Esophagus mucosa (tissue), 1 donor: ENCODE data around the gene CBL. TPM values are rescaled to one million over a fixed set of nuclear protein-coding genes. Genes with fewer than 3 reads are reported as not detected.
"Not testable (repeated sequence)": the region's sequence is repeated elsewhere in the genome, so short reads cannot be mapped to it uniquely, and the experiment has no call there.

Experiments
- ATAC-seq: fragments of 200-7000 bp; cut with Tn5 transposase; one replicate; pipeline ENCODE4 v1.9.1; 2020
- total RNA-seq: library from RNA; stranded (reverse); gene quantifications from one replicate; pipeline ENCODE4 v1.2.4, GENCODE V29; 2023
- donor health status: DM: yes; HTN: yes; CAD: no.

Gene CBL
- total RNA-seq, 1 donor from 2014 or later: 11.0 TPM

DNA sequence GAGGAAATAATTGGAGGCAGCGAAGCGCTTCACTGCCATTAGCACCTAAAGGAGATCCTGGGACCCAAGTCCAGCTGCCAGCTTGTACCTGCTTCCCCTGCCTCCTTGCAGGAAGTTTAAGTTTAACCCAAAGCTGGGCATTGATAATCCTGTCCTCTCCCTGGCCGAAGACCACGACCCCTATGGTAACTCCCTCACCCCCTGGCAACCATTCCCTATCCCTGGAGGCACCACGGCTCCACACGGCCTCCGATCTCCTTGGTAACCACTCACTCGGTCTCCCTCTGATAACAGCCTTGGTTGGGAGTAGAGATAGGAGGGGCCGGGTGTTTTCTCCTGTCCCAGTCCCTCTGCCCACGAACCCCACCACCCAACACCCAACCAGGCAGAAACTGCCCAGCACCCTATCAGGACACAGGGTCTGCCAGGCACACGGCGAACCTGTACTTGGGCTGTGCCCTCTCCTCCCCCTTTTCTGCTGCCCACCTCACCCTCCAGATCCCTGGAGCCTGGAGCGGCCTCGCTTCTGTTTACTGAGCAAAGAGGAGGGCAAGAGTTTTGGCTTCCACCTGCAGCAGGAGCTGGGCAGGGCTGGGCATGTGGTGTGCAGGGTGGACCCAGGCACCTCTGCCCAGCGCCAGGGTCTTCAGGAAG is 20.0 kb upstream of the CBL start:
- ATAC-seq: no peak

GRCh38 chr11:119187123-119187892 is 18.8 kb upstream of the CBL start:
- ATAC-seq: no peak

GRCh38 chr11:119188067-119188466 is 18.1 kb upstream of the CBL start:
- ATAC-seq: no peak

DNA sequence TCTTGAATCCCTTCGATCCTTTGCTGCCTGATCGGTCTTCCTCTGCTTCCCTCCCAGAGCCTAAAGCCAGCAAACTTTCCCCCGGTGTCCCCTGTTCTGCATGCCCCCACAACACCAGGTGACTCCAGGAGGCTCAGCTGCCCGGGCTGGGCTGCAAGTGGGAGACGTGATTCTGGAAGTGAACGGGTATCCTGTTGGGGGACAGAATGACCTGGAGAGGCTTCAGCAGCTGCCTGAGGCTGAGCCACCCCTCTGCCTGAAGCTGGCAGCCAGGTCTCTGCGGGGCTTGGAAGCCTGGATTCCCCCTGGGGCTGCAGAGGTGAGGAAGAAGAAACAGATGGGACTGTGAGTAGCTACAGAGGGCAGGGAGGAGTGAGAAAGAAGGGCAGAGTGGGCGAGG is 17.3 kb upstream of the CBL start:
- no peak for ATAC-seq

DNA sequence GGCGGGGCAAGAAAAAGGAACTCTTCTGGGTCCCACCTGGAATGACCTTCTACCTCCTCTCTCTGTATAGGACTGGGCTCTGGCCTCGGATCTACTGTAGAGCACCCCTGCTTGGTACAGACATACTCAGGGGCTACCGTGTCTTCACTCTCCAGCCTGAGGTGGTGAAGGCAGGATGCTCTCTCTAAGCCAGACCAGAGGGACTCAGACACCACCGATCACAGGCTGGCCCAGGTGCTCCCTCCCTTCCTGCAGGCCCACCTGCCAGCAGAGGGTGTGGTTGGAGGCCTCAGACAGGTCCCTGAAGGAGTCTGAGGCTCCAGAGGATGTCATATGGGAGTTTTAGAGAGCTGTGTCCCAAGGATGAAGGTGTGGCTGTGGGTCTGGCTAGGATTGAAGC is 16.7 kb upstream of the CBL start:
- no peak for ATAC-seq

GRCh38 chr11:119190531-119190930 is 15.6 kb upstream of the CBL start:
- no peak for ATAC-seq

DNA sequence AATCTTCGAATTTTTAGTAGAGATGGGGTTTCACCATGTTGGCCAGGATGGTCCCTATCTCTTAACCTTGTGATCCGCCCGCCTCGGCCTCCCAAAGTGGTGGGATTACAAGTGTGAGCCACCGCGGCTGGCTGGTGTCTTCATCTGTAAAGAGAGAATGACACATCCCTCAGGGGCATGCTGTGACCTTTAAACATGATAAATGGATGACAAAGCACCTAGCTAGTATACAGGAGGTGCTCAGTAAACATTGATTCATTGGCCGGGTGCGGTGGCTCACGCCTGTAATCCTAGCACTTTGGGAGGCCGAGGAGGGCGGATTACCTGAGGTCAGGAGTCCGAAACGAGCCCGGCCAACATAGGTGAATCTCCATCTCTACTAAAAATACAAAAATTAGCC is 14.9 kb upstream of the CBL start:
- ATAC-seq: peak; percentile 56

DNA sequence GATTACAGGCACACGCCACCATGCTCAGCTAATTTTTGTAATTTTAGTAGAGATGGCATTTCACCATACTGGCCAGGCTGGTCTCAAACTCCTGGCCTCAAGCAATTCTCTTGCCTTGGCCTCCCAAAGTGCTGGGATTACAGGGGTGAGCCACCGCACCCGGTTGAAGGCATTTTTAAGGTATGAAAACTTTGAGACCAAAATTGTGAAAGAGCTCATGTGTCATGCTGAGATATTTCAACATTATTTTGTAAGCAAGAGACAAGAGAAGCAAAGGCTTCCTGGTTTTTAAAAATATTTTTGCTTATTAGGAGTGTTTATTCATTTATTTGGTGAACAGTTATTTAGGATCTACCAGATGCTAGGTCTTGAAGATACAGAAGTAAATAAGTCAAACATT is 14.0 kb upstream of the CBL start:
- ATAC-seq: no peak

GRCh38 chr11:119193001-119193400 is 13.1 kb upstream of the CBL start:
- ATAC-seq: no peak

DNA sequence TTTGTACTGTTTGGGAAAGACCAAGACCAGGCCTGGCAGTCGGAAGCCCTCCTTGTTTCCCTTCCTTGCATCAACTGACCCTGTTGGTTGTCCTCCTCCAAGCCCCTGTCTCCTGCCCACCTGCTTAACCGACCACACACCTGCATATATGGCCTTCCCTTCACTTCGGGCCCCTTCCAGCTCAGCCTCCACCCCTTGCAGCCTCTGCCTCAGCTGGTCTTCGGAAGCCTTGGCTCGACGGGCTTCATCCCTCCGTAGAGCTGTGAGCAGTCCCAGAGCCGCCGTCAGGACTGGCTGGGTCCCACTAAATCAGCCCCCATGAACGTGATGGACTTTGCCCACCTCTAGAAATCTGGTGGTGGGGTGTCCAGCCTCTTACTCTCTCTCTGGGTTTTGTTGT is 12.5 kb upstream of the CBL start:
- no peak for ATAC-seq

DNA sequence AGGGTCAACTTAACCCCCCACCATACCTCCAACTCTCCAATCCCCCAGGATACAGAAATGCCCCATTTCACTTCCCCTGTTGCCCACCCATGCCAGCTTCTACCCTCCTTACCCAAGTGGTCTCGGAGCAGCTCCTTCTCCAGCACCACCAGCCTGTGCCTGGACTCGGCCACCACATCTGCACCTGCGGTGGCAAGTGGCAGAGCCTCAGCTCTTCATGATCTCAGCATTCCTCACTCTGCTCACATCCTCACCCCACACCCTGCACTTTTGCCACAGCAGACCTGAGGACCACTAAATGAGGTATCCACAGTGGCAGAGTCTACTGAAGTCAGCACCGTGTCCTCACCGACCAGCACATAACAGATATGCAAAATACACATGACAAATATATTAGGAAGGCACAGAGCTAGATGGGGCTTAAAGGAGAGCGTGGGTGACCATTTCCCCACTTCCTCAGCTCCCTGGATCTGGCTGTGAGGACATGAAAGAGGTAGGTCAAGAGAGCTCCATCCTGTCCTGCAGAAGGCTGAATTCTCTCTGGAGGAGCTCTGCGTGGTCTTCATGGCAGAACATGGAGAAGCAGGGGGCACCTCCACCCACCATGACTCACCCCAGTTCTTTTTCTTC is 11.2 kb upstream of the CBL start:
- ATAC-seq: no peak

GRCh38 chr11:119195680-119196079 is 10.5 kb upstream of the CBL start:
- peak; percentile 74 for ATAC-seq

DNA sequence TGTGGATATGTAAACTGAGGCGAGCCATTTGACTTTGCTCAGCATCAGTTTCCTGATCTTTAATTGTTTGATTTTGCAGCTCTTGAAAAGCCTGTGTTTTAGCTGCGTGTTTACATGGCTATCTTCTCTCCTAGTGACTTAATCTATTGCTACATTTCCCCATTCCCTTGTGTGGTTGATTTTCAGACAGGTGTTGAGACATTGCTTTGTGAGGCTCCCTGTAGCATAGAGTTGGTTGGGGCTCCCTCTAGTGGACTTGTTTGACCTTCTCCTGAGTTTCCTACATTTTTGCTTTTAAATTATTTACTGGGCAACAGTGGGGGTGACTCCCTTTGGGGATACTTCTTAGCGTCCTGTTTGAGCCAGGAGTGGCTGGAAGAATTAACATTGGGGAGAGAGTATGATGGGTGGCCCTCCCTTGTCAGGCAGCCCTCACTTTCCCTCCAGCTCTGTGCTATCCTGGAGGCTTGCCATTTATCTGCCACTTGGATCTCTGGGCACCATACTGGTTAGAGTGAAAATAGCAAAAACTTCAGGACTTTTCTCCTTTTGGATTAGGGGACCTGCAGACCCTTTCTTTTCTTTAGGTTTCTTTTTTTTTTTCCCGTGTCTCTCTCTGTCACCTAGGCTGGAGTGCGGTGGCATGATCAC is 9.2 kb upstream of the CBL start:
- ATAC-seq: peak; percentile 92

- ATAC-seq: no peak
Measured at GRCh38 chr11:119198925-119199324, 7.2 kb upstream of the CBL start.

DNA sequence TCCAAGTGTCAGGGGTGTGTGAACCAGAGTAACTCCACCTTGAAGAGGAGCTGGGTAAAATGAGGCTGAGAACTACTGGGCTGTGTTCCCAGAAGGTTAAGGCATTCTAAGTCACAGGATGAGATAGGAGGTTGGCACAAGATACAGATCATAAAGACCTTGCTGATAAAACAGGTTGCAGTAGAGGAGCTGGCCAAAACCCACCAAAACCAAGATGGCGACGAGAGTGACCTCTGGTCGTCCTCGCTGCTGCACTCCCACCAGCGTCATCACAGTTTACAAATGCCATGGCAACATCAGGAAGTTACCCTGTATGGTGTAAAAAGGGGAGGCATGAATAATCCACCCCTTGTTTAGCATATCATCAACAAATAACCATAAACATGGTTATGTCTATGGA is 4.9 kb upstream of the CBL start:
- not testable (repeated sequence) for ATAC-seq

- no peak for ATAC-seq
Measured at GRCh38 chr11:119202554-119202953, 3.6 kb upstream of the CBL start.

DNA sequence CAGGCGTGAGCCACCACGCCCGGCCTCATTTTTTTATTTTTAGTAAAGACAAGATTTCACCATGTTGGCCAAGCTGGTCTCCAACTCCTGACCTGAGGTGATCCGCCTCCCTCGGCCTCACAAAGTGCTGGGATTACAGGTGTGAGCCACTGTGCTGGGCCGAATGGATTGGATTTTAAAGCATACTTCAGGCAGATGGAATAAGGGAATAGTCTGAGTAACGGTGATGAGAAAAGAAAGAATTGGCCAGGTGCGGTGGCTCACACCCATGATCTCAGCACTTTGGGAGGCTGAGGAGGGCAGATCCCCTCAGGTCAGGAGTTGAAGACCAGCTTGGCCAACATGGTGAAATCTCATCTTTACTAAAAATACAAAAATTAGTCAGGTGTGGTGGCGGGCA is 2.1 kb upstream of the CBL start:
- no peak for ATAC-seq

- ATAC-seq: no peak
Measured at GRCh38 chr11:119205080-119205479, 1.1 kb upstream of the CBL start.

- ATAC-seq: peak; percentile 26
Measured at GRCh38 chr11:119206511-119207414, 624 bp downstream of the CBL start.

DNA sequence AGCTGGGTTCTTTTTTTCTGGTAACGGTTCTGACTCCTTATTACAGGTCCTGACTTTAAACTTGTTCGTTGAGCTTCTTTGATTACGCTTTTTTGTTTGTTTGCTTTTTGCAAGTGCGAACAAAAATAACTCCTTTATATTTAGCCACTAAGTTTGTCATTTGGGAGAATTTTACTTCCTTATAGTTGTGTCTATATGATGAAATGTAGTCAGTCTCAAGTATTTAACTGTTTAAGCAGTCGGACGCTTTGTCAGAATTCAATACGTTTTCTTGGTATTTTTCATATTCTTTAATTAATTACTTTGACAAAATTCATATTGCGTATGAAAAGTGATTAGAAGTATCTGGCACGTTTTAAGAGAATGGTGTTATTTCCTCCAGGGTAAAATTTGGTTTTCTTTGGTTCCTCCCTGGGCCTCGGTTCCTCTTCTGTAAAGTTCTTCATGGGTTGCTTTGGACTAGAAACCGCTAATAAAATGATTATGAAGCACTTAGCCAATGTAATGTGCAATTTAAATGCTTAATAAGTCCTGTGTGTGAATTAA is 1.3 kb downstream of the CBL start:
- no peak for ATAC-seq

DNA sequence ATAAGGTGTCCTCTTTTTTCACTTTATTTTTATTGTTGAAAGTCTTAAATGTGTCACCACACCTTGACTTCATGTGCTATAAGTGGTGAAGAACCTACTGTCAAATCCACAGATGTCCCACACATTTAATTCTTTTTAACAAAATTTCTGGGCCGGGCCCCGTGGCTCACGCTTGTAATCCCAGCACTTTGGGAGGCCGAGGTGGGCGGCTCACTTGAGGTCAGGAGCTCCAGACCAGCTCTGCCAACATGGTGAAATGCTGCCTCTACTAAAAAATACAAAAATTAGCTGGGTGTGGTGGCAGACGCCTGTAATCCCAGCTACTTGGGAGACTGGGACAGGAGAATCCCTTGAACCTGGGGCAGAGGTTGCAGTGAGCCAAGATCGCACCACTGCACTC is 3.0 kb downstream of the CBL start:
- ATAC-seq: no peak

DNA sequence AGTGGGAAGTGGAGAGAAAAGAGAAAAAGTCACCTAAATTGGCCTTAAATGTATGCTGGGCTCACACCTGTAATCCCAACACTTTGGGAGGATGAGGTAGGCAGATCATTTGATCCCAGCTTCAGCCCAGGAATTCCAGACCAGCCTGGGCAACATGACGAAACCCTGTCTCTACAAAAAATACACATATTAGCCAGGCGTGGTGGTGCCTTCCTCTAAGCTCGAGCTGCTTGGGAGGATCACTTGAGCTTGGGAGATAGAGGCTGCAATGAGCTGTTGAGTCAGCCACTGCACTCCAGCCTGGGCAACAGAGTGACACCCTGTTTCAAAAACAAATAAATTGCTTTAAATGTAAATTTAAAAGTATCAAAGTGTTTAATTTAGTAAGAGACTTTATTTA is 3.9 kb downstream of the CBL start:
- no peak for ATAC-seq
